Mesothelial cell of epicardium (in vitro differentiated cells): ENCODE measurements around the gene EDN1. TPM values are rescaled to one million over a fixed set of nuclear protein-coding genes. Genes with fewer than 3 reads are reported as not detected.
"Not testable (repeated sequence)": the region's sequence is repeated elsewhere in the genome, so short reads cannot be mapped to it uniquely, and the experiment has no call there.

ENCODE experiments used
- DNase-seq, 2 experiments: peaks; one replicate each; pipeline ENCODE4 v3.0.0; 2021; ENCODE audit warnings: low spot score in 2 of 2; ENCODE audit not compliant: unreplicated experiment in 2 of 2
- H3K27ac Mint-ChIP-seq: 2 replicates; pipeline ENCODE4 v1.8.0; 2021; ENCODE audit warnings: mixed read lengths
- H3K27me3 Mint-ChIP-seq: 2 replicates; pipeline ENCODE4 v1.8.0; 2021; ENCODE audit warnings: low read depth, mixed read lengths
- H3K36me3 Mint-ChIP-seq: 2 replicates; pipeline ENCODE4 v1.8.0; 2021; ENCODE audit warnings: mixed read lengths
- H3K4me1 Mint-ChIP-seq: 2 replicates; pipeline ENCODE4 v1.8.0; 2021; ENCODE audit warnings: mixed read lengths
- H3K4me3 Mint-ChIP-seq: 2 replicates; pipeline ENCODE4 v1.8.0; 2021; ENCODE audit warnings: mild to moderate bottlenecking, moderate library complexity, mixed read lengths
- H3K9me3 Mint-ChIP-seq: 2 replicates; pipeline ENCODE4 v1.8.0; 2021; ENCODE audit warnings: mixed read lengths
- total RNA-seq: library from RNA; stranded (reverse); gene quantifications from 3 replicates; pipeline ENCODE4 v1.2.1, GENCODE V29; 2021
- TF ChIP-seq, protein P1 (sequence below): fragments of 200-600 bp; sonication (generic); IDR thresholded peaks from one replicate; pipeline ENCODE4 v1.5.0; 2021; ENCODE audit warnings: antibody characterized with exemption; ENCODE audit not compliant: unreplicated experiment

The EDN1 gene
- total RNA-seq, 1 donor from 2014 or later, result 8.9 TPM

DNA sequence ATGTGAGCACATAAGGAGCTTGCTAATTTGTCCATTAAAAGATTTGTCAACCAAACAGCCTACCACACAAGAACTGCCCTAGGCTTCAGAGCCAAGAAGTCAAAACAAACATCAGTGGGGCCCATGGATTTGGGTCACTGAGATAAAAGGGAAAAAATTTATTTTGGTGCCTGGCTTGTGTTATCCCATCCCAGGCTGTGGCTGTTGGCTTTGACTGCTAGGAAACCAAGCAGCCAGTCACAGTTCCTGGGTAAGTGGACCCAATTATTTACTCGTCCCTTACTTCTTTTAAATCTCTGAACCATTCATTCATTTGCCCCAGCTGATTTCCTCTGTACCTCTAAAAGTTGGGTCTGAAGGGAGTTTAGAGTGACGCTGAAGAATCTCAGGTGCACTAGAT is 41.3 kb downstream of the EDN1 start:
- TF ChIP-seq, protein P1, sequence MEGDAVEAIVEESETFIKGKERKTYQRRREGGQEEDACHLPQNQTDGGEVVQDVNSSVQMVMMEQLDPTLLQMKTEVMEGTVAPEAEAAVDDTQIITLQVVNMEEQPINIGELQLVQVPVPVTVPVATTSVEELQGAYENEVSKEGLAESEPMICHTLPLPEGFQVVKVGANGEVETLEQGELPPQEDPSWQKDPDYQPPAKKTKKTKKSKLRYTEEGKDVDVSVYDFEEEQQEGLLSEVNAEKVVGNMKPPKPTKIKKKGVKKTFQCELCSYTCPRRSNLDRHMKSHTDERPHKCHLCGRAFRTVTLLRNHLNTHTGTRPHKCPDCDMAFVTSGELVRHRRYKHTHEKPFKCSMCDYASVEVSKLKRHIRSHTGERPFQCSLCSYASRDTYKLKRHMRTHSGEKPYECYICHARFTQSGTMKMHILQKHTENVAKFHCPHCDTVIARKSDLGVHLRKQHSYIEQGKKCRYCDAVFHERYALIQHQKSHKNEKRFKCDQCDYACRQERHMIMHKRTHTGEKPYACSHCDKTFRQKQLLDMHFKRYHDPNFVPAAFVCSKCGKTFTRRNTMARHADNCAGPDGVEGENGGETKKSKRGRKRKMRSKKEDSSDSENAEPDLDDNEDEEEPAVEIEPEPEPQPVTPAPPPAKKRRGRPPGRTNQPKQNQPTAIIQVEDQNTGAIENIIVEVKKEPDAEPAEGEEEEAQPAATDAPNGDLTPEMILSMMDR, result no peak
- H3K36me3 Mint-ChIP-seq, result no peaks in the 10 kb centered on the region
- H3K27me3 Mint-ChIP-seq, result no peaks in the 10 kb centered on the region
- H3K9me3 Mint-ChIP-seq, result peaks cover 3% of the 10 kb centered on the region
- no peak overlapping the region for H3K27ac Mint-ChIP-seq
- no peak for DNase-seq
- H3K4me1 Mint-ChIP-seq, result peaks cover 26% of the 10 kb centered on the region
- no peak overlapping the region for H3K4me3 Mint-ChIP-seq

DNA sequence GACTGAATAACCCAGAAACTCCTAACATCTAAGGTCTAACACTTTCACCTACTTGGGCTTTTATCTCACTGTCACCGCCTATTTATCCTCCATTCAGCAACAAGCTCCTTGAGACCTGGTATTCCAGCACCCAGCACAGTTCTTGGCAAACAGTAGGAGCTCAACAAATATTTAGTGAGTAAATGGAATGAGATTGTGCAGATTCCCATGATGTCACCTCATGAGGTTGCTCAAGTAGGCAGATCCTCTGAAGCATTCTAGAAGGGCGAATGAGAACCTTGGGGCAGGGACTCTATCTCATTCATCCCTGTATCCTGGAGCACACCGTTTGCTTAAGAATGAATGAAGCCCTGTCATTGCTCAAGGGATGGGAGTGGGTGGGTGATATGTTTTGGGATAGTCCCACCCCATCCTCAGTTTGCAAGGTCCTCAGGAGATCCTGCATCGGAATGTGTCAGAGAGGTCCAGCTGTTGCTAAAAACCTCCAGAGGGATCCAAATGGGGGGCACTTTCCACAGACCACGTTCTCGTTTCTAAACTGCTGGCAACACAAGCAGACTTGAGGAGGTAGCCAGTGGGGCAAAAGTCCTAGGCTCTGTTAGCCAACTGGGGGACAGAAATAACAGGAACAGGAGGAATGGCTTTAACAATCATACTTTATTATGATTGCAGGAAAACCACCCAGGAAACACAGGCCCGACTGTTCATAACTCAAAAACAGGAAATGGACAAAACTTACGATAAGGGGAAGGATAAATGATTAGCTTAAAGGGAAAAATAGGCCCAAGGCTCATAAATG is 42.0 kb downstream of the EDN1 start:
- H3K9me3 Mint-ChIP-seq, result peaks cover 3% of the 10 kb centered on the region
- no peak overlapping the region for H3K4me3 Mint-ChIP-seq
- H3K27ac Mint-ChIP-seq, result no peak overlapping the region
- H3K36me3 Mint-ChIP-seq, result no peaks in the 10 kb centered on the region
- no peaks in the 10 kb centered on the region for H3K27me3 Mint-ChIP-seq
- peaks cover 26% of the 10 kb centered on the region for H3K4me1 Mint-ChIP-seq
- DNase-seq, result no peak
- TF ChIP-seq, protein P1, result no peak

- not testable (repeated sequence) for H3K27me3 Mint-ChIP-seq, H3K36me3 Mint-ChIP-seq, DNase-seq, H3K27ac Mint-ChIP-seq, H3K4me3 Mint-ChIP-seq, H3K9me3 Mint-ChIP-seq
- H3K4me1 Mint-ChIP-seq, result peaks cover 21% of the 10 kb centered on the region
Observed at GRCh38 chr6:12332750-12333079, 42.6 kb downstream of the EDN1 start.

GRCh38 chr6:12333128-12333527 is 43.0 kb downstream of the EDN1 start:
- Mint-ChIP-seq H3K27me3 (no peaks in the 10 kb centered on the region), H3K27ac (no peak overlapping the region), H3K36me3 (no peaks in the 10 kb centered on the region), H3K9me3 (peaks cover 3% of the 10 kb centered on the region), H3K4me1 (peaks cover 17% of the 10 kb centered on the region), H3K4me3 (no peak overlapping the region)
- DNase-seq, result no peak
- TF ChIP-seq, protein P1, result no peak

DNA sequence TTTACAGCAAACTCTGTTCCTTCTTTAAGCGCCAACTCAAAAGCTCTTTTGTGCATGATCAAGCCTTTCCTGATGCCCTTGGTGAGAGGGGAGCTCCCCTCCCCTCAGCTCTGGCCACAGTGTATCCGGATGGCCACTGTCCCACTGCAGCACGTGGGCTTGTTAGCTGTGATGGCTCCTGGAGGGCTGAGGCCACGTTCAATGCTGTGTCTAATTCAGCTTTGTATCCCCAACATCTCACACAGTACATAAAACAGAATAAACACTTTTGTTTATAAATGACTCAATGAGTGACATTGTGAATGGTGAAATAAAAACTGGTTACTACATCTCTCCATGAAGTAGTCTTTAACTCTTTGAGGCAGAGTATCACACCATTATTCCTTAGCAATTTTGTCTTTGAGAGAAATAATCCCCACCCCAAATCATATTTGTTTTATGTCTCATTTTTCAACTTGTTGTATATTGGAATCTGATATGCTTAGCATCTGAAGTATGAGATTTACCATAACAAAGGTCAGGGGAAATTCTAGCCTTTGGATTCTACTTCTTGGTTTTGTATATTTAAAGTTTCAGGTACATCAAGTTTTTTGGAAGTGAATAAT is 44.5 kb downstream of the EDN1 start:
- no peaks in the 10 kb centered on the region for H3K36me3 Mint-ChIP-seq
- H3K4me1 Mint-ChIP-seq, result peaks cover 8% of the 10 kb centered on the region
- DNase-seq, result no peak
- peaks cover 3% of the 10 kb centered on the region for H3K9me3 Mint-ChIP-seq
- H3K4me3 Mint-ChIP-seq, result no peak overlapping the region
- H3K27me3 Mint-ChIP-seq, result no peaks in the 10 kb centered on the region
- TF ChIP-seq, protein P1, result no peak
- no peak overlapping the region for H3K27ac Mint-ChIP-seq

DNA sequence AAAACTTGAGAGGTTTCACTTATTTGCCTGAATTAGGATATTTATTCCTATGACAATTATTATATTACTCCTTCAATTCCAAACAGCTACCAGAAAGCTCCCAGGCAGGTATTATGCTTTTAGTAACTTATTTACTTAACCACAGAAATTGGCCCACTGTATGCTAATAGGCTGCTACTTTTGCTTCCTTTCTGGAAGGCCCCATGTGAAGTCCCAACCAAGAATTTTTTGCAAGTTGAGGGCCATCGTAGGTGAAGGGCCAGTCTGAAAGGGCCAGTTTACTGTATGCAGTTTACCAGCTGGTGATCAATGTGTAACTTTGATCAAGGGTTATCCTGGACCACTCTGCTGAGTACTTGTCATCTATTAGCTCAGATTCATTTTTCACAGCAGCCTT is 45.0 kb downstream of the EDN1 start:
- peaks cover 12% of the 10 kb centered on the region for H3K4me1 Mint-ChIP-seq
- H3K36me3 Mint-ChIP-seq, result no peaks in the 10 kb centered on the region
- no peak for DNase-seq
- peaks cover 3% of the 10 kb centered on the region for H3K9me3 Mint-ChIP-seq
- TF ChIP-seq, protein P1, result no peak
- no peak overlapping the region for H3K4me3 Mint-ChIP-seq
- H3K27me3 Mint-ChIP-seq, result no peaks in the 10 kb centered on the region
- H3K27ac Mint-ChIP-seq, result no peak overlapping the region
